Aorta (tissue), 5 donors: ENCODE results near the gene IRF5. TPM values are rescaled to one million over a fixed set of nuclear protein-coding genes. Genes with fewer than 3 reads are reported as not detected.
"Not testable (repeated sequence)": the region's sequence is repeated elsewhere in the genome, so short reads cannot be mapped to it uniquely, and the experiment has no call there.

Experiments
- ATAC-seq: fragments of 200-7000 bp; cut with Tn5 transposase; one replicate; pipeline ENCODE4 v1.9.1; 2022; ENCODE audit warnings: moderate library complexity; ENCODE audit not compliant: low FRiP score
- DNase-seq, 2 donors: peaks; one replicate each; pipeline ENCODE4 v3.0.0-alpha.2; 2020
- H3K27ac ChIP-seq, 2 donors: one replicate each; pipeline ENCODE4 v1.5.1; 2013; ENCODE audit warnings: low read length in 2 of 2, mild to moderate bottlenecking in 2 of 2, moderate library complexity in 2 of 2, control low read depth in 1 of 2, inconsistent platforms in 1 of 2, low read depth in 1 of 2
- H3K27me3 ChIP-seq, 2 donors: one replicate each; pipeline ENCODE4 v1.6.1; 2013; ENCODE audit warnings: control low read depth in 1 of 2, low read length in 1 of 2, mild to moderate bottlenecking in 1 of 2, moderate library complexity in 1 of 2; ENCODE audit not compliant: insufficient read depth in 2 of 2, control insufficient read depth in 1 of 2
- H3K36me3 ChIP-seq, 2 donors: one replicate each; pipeline ENCODE4 v1.6.1; 2013; ENCODE audit warnings: control low read depth in 1 of 2, low read length in 1 of 2, mild to moderate bottlenecking in 1 of 2; ENCODE audit not compliant: insufficient read depth in 2 of 2, control insufficient read depth in 1 of 2
- H3K4me1 ChIP-seq, 2 donors: one replicate each; pipeline ENCODE4 v1.6.1; 2013; ENCODE audit warnings: low read length in 2 of 2, control low read depth in 1 of 2, mild to moderate bottlenecking in 1 of 2, moderate library complexity in 1 of 2; ENCODE audit not compliant: insufficient read depth in 2 of 2, control insufficient read depth in 1 of 2
- H3K4me3 ChIP-seq, 2 donors: one replicate each; pipeline ENCODE4 v1.5.1; 2013; ENCODE audit warnings: low read length in 2 of 2, control low read depth in 1 of 2, mild to moderate bottlenecking in 1 of 2
- H3K9me3 ChIP-seq: one replicate; pipeline ENCODE4 v1.6.1; 2013; ENCODE audit warnings: mild to moderate bottlenecking, low read length; ENCODE audit not compliant: control insufficient read depth
- WGBS, 2 donors: extraction: QIAGEN DNeasy Blood & Tissue Kit; methylation state at CpG; one replicate each; pipeline ENCODE4 v1.1.7; 2013; 5-methylcytosine and 5-hydroxymethylcytosine counted together
- intact Hi-C, 2 donors: fragments of 100-400 bp; cut with DNase I; formaldehyde crosslinking; loops; one replicate each; pipeline versions ENCODE4 v1.14.2 to v1.15.0; 2022
- polyA plus RNA-seq, 2 donors: library from polyadenylated mRNA; stranded (reverse); fragments of 200-250 nt; gene quantifications; one replicate each; pipeline ENCODE4 v1.2.3, GENCODE V29; 2013
- total RNA-seq, 2 donors: library from RNA; stranded (reverse); fragmentation: NEBNext Ultra II Directional; extraction: Animal tissue kit (Norgen Biotek cat#: 25700); gene quantifications; one replicate each; pipeline ENCODE4 v1.2.1, GENCODE V29; 2021
- donor health status: healthy with polysubstance abuse.
- donor health status: Bipolar disorder and iron deficiency.
- donor health status: DM: no; HTN: no; CAD: no.
- donor health status: DM: no; HTN: no; CAD: no.
- donor health status: DM: yes; HTN: yes; CAD: no.

The IRF5 gene
- total and polyA plus RNA-seq, 4 donors = 4.0 to 15.5 (median 8.7) TPM

DNA sequence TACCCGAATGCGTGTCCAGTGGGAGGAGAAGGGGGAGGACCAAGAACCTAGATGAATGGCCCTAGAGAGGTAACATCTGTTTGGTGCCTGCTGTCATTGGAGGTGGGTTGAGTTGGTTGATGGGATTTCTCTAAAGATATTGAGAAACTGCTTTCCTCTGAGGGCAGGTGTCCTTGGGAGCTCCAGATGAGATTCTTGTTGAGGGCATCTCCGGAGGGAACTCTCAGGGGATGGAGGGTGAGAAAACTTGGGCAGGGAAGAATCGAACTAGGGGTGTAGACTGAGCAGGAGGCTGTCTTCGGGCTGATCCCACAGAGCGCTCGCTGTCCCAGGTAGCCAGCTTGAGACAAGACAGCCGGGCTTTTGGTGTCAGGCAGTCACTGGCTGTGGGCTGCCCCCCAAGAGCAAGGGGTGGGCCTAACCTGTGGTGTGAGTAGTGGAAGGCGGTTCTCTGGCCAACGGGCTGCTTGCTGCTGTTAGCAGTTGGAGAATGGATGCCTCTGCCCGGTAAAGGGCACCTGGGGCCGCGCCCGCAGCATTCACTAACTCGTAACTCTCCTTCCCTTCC, 3.7 kb downstream of the IRF5 start:
- H3K4me1 ChIP-seq = no peaks in the 10 kb centered on the region
- no peak overlapping the region for H3K27ac ChIP-seq
- intact Hi-C loops = no loop called here
- no peak for DNase-seq
- H3K9me3 ChIP-seq = no peaks in the 10 kb centered on the region
- 91 to 93% methylated on average over 15 of the region's 15 CpGs for WGBS, 2 donors
- no peaks in the 10 kb centered on the region for H3K27me3 ChIP-seq
- H3K36me3 ChIP-seq = no peaks in the 10 kb centered on the region
- H3K4me3 ChIP-seq = no peak overlapping the region
- ATAC-seq = no peak

DNA sequence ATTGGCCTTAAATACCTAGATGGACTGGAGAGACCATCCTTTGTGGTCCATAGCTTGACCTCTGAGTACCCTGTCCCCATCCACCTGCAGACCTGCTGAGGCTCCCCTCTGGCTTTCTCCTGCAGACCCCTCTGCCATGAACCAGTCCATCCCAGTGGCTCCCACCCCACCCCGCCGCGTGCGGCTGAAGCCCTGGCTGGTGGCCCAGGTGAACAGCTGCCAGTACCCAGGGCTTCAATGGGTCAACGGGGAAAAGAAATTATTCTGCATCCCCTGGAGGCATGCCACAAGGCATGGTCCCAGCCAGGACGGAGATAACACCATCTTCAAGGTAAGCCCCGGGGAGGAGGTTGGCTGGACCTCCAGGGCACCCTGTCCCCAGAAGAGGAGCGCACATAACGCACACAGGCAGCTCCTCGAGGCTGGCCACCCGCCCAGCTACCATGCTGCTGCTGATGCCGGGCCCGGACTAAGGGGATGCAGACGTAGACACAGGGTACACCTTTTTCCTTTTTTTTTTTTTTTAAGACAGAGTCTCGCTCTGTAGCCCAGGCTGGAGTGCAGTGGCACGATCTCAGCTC, 4.3 kb downstream of the IRF5 start:
- ATAC-seq = no peak
- intact Hi-C loops = no loop called here
- no peaks in the 10 kb centered on the region for H3K27me3 ChIP-seq
- no peaks in the 10 kb centered on the region for H3K36me3 ChIP-seq
- no peak for DNase-seq
- H3K9me3 ChIP-seq = no peaks in the 10 kb centered on the region
- no peak overlapping the region for H3K27ac ChIP-seq
- H3K4me3 ChIP-seq = no peak overlapping the region
- no peaks in the 10 kb centered on the region for H3K4me1 ChIP-seq
- 84 to 85% methylated on average over 14 to 16 of the region's 16 CpGs for WGBS, 2 donors

DNA sequence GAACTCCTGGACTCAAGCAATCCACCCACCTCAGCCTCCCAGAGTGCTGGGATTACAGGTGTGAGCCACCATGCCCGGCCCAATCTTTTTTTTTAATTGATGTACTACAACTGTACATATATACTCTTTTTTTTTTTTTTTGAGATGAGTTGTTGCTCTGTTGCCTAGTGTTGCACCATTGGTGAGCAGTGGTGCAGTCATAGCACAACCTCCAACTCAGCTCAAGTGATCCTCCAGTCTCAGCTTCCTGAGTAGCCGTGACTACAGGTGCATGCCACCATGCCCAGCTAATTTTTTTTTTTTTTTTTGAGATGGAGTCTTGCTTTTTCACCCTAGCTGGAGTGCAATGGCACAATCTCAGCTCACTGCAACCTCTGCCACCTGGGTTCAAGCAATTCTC, 5.5 kb downstream of the IRF5 start:
- H3K9me3 ChIP-seq, intact Hi-C loops, H3K4me3 ChIP-seq, H3K36me3 ChIP-seq, ATAC-seq, H3K27ac ChIP-seq, H3K27me3 ChIP-seq, DNase-seq, H3K4me1 ChIP-seq: not testable (repeated sequence)
- 93 to 97% methylated on average over 2 of the region's 2 CpGs for WGBS, 2 donors

DNA sequence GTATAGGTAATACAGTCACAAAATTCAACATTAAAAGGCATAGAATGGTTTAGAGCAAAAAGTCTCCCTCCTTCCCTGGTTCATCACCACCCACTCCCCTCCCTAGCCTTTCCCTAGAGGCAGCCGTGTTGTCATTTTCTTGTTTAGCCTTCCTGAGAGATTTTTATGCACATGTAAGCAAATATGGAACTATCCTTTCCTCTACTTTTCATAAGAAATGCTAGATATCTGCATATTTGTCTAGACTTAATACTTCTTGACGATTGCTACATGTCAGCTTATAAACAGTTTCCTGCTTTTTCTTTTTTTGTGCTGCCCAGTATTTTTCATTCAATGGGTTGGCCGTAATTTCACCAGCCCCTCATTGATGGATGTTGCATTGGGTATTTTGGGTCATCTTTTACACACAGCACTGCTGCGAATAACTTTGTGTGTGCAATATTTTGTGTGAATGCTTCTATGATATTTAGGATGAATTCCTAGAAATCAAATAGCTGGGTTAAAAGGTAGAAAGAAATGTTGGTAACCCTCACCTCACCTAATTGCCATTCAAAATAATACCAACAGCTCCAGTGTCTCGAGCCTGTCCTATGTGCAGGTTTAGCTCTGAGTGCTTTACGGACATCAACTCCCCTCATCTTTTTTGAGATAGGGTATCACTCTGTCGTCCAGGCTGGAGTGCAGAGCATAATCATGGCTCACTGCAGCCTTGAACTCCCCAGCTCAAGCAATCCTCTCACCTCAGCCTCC, 6.9 kb downstream of the IRF5 start:
- intact Hi-C loops = no loop called here
- Histone ChIP-seq H3K36me3 (no peaks in the 10 kb centered on the region), H3K9me3 (no peaks in the 10 kb centered on the region), H3K4me1 (no peaks in the 10 kb centered on the region), H3K27ac (no peak overlapping the region), H3K27me3 (no peaks in the 10 kb centered on the region), H3K4me3 (no peak overlapping the region)
- WGBS, 2 donors = 79 to 82% methylated on average over 7 of the region's 7 CpGs
- ATAC-seq (no peak), DNase-seq (no peak)

DNA sequence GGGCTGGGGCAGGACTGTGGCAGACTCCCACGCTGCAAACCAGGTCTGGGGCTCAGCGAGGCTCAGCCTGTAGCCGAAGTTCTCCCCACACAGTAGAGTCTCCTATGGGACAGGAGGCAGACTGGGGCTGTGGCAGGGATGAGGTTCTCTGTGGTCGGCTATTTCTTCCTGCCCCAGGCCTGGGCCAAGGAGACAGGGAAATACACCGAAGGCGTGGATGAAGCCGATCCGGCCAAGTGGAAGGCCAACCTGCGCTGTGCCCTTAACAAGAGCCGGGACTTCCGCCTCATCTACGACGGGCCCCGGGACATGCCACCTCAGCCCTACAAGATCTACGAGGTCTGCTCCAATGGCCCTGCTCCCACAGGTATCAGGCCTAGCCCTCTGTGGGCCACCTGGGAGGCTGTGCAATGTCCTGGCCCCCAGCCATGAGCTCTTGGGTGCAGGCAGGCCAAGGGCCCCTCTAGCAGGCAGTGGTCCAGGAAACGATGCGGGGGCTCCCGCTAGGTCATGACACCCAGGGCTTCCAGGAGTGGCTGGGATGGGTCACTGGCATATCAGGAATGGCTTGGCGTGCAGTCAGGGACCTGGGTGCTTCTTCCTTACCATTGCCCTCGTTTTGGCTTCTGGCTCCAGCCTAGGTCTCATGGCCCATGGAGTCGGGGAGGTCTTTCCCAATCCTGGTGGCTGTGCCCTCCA, 8.1 kb downstream of the IRF5 start:
- Histone ChIP-seq H3K36me3 (no peaks in the 10 kb centered on the region), H3K4me1 (no peaks in the 10 kb centered on the region), H3K27me3 (no peaks in the 10 kb centered on the region), H3K4me3 (no peak overlapping the region), H3K9me3 (no peaks in the 10 kb centered on the region), H3K27ac (no peak overlapping the region)
- DNase-seq (no peak), ATAC-seq (no peak)
- WGBS, 2 donors = 89 to 91% methylated on average over 21 of the region's 21 CpGs
- intact Hi-C loops = no loop called here

DNA sequence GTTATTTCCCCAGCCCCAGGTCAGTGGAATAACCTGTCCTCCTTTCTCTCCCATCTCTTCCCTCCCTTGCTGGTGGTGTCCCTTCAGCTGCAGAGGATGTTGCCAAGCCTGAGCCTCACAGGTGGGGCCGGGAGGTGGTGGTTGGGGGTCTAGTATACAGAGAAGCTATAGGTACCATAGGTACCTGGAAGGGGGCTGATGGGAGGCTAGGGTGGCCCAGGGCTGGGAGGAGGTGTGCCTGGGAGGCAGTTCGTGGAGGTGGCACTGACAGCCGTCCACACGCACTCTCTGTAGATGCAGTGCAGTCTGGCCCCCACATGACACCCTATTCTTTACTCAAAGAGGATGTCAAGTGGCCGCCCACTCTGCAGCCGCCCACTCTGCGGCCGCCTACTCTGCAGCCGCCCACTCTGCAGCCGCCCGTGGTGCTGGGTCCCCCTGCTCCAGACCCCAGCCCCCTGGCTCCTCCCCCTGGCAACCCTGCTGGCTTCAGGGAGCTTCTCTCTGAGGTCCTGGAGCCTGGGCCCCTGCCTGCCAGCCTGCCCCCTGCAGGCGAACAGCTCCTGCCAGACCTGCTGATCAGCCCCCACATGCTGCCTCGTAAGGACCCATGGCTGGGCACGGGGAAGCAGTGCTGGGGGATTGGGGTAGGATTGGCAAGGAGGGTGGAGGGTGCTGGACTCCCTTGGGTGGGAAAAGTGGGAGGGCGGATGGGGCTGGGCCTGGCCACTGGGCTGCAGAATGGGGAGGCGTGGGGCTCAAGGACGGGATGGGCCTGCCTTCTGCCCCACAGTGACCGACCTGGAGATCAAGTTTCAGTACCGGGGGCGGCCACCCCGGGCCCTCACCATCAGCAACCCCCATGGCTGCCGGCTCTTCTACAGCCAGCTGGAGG, 9.5 kb downstream of the IRF5 start:
- no peaks in the 10 kb centered on the region for H3K27me3 ChIP-seq
- H3K27ac ChIP-seq = no peak overlapping the region
- intact Hi-C loops = no loop called here
- 79 to 92% methylated on average over 18 to 22 of the region's 22 CpGs for WGBS, 2 donors
- ATAC-seq (no peak), DNase-seq (no peak)
- H3K9me3 ChIP-seq = no peaks in the 10 kb centered on the region
- no peaks in the 10 kb centered on the region for H3K36me3 ChIP-seq
- H3K4me3 ChIP-seq = no peak overlapping the region
- H3K4me1 ChIP-seq = no peaks in the 10 kb centered on the region

DNA sequence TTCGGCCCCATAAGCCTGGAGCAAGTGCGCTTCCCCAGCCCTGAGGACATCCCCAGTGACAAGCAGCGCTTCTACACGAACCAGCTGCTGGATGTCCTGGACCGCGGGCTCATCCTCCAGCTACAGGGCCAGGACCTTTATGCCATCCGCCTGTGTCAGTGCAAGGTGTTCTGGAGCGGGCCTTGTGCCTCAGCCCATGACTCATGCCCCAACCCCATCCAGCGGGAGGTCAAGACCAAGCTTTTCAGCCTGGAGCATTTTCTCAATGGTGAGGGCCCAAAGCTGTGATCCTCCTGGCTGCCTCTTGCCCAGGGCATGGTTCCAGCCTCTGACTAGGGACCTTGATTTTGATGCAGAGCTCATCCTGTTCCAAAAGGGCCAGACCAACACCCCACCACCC, 10.1 kb downstream of the IRF5 start:
- Histone ChIP-seq H3K4me3 (no peak overlapping the region), H3K36me3 (no peaks in the 10 kb centered on the region), H3K4me1 (no peaks in the 10 kb centered on the region), H3K27ac (no peak overlapping the region), H3K27me3 (no peaks in the 10 kb centered on the region), H3K9me3 (no peaks in the 10 kb centered on the region)
- DNase-seq (no peak), ATAC-seq (no peak)
- intact Hi-C loops = no loop called here
- 95 to 97% methylated on average over 9 of the region's 9 CpGs for WGBS, 2 donors

DNA sequence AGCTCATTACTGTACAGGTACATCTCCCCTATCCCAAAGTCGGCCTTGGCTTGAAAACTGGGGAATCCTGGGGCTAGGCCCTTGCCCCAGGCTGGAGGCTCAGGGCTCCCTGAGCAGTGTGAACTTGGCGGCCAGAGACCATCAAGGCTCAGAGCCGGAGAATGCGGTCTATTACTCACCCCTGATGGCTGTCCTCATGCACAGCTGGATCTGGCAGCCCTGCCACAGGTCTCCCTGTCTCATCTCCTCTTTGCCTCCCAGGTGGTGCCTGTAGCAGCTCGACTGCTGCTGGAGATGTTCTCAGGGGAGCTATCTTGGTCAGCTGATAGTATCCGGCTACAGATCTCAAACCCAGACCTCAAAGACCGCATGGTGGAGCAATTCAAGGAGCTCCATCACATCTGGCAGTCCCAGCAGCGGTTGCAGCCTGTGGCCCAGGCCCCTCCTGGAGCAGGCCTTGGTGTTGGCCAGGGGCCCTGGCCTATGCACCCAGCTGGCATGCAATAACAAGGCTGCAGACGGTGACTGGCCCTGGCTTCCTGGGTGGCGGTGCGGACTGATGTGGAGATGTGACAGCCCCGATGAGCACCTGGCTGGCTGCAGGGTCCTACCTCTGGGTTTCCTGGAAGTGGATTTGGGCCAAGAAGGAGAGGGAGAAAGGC, 10.7 kb downstream of the IRF5 start:
- DNase-seq = no peak
- Histone ChIP-seq H3K27me3 (no peaks in the 10 kb centered on the region), H3K36me3 (no peaks in the 10 kb centered on the region), H3K27ac (no peak overlapping the region), H3K4me3 (no peak overlapping the region), H3K4me1 (no peaks in the 10 kb centered on the region), H3K9me3 (no peaks in the 10 kb centered on the region)
- intact Hi-C loops = no loop called here
- 59 to 62% methylated on average over 12 of the region's 12 CpGs for WGBS, 2 donors
- no peak for ATAC-seq
